ENCODE measurements around the gene ABCC3. TPM values are rescaled to one million over a fixed set of nuclear protein-coding genes. Genes with fewer than 3 reads are reported as not detected.
A peak's percentile ranks its signal among the peaks of the same experiment; 100 is the strongest.

The ABCC3 gene
- total RNA-seq, 4 donors from 2014 or later, result 19.6 to 93.7 (median 34.1) TPM

DNA sequence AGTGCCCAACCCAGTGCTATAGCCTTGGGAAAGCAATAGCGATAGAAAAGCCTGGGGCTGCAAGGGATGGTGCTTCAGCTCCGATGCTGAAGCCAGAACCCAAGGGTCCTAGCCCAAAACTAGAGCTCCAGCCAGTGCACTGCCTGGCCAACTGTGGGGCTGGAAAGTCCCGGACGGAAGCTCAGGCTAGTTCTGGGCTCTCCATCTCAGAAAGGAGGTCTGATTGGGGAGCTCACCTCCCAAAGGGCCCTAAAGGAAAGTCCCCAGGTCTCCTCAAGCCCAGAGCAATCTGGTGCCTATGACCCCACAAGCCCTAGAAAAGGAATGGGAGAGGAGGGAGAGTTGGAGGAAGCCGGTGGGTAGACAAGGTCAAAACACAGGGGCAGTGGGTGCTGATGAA, 2.0 kb upstream of the ABCC3 start:
- intact Hi-C loops (cut with DNase I), result loop anchor here (5.0 kb wide), 1 partner anchor 50 kb away; no protein-coding TSS in a partner anchor
- peaks cover 0 to 92% (median 0%) of the 10 kb centered on the region in 4 donors for H3K27me3 ChIP-seq
- DNase-seq, result no peak
- H3K9me3 ChIP-seq, result no peaks in the 10 kb centered on the region
- peaks cover 17 to 45% (median 18%) of the 10 kb centered on the region in 3 donors for H3K4me1 ChIP-seq
- H3K36me3 ChIP-seq, result no peaks in the 10 kb centered on the region
- H3K4me3 ChIP-seq, result no peak overlapping the region
- no peak overlapping the region for H3K27ac ChIP-seq
- TF ChIP-seq POLR2A (IDR thresholded peaks at IDR 0.05), result no peak
- TF ChIP-seq, protein P1, sequence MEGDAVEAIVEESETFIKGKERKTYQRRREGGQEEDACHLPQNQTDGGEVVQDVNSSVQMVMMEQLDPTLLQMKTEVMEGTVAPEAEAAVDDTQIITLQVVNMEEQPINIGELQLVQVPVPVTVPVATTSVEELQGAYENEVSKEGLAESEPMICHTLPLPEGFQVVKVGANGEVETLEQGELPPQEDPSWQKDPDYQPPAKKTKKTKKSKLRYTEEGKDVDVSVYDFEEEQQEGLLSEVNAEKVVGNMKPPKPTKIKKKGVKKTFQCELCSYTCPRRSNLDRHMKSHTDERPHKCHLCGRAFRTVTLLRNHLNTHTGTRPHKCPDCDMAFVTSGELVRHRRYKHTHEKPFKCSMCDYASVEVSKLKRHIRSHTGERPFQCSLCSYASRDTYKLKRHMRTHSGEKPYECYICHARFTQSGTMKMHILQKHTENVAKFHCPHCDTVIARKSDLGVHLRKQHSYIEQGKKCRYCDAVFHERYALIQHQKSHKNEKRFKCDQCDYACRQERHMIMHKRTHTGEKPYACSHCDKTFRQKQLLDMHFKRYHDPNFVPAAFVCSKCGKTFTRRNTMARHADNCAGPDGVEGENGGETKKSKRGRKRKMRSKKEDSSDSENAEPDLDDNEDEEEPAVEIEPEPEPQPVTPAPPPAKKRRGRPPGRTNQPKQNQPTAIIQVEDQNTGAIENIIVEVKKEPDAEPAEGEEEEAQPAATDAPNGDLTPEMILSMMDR (IDR thresholded peaks at IDR 0.05), result no peak
- WGBS, 2 donors, result 86 to 87% methylated on average over 5 of the region's 5 CpGs

DNA sequence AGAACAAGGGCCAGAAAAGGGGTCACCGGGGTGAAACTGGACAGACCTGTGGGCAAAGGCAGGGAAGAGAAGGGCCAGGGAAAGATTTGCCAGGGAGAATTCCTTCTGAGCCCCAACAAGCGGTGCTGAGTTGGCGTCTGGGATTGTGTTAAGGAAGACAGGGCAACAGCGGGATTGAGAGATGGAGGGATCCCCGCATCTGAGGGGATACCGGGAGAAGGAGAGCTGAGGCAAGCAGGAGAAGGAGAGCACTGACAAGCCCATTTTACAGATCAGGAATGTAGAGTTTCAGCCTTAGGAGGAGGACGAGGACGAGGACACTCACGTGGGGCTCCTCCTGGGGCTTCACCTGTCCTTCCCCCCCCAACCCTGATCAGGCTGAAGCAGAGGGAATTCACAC, 998 bp upstream of the ABCC3 start:
- H3K27me3 ChIP-seq, result peaks cover 0 to 91% (median 0%) of the 10 kb centered on the region in 4 donors
- intact Hi-C loops (cut with DNase I), result loop anchor here (5.0 kb wide), 1 partner anchor 49 kb away; no protein-coding TSS in a partner anchor
- H3K36me3 ChIP-seq, result no peaks in the 10 kb centered on the region
- 91 to 93% methylated on average over 8 to 9 of the region's 9 CpGs for WGBS, 2 donors
- DNase-seq, result no peak
- no peak overlapping the region for H3K27ac ChIP-seq
- H3K9me3 ChIP-seq, result no peaks in the 10 kb centered on the region
- peaks cover 21 to 56% (median 23%) of the 10 kb centered on the region in 3 donors for H3K4me1 ChIP-seq
- TF ChIP-seq, protein P1 (IDR thresholded peaks at IDR 0.05), result no peak
- TF ChIP-seq POLR2A (IDR thresholded peaks at IDR 0.05), result no peak
- H3K4me3 ChIP-seq, result no peak overlapping the region

DNA sequence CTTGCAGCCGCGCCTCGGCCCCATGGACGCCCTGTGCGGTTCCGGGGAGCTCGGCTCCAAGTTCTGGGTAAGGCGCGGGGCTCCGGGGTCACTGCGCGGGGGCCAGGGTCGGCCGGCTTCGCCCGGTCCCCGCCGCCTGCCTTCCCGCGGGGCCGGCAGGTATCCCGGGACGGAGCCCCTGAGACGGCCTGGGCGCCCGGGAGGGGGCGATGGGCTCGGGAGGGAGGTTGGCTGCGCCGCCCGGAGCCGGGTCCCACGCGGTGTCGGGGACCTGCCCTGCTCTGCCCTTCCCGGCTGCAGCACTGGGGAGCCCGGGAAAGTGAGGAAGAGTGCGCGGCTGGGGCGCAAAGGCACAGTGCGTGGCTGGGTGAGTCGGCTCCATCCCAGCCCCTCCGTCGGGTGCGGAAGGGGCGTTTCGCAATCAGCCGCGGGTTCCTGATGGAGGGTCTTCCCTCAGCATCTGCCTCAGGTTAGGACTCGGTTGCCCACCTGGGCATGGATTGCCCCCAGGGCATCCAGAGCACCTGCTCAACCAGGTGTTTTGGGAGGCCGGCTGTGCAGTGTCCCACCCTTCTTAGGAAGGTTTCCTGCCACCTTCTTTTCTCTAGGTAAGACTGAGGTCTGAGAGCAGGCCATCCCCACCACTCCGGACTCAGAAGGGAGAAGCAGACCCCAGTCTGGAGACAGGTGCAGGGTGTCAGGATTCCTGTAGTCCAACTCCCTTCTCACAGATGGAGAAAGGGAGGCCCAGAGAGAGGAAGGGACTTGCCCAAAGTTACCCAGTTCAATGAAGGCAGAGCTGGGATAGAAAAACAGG, 442 bp downstream of the ABCC3 start:
- DNase-seq, result no peak
- H3K36me3 ChIP-seq, result no peaks in the 10 kb centered on the region
- WGBS, 2 donors, result 5 to 60% methylated on average over 1 to 10 of the region's 52 CpGs
- no peaks in the 10 kb centered on the region for H3K9me3 ChIP-seq
- peak overlapping the region; percentile 35 to 84 (median 81) for H3K27ac ChIP-seq
- TF ChIP-seq, protein P1 (IDR thresholded peaks at IDR 0.05), result peak in 1 of 6 experiments; percentile 4
- no peak for TF ChIP-seq POLR2A (IDR thresholded peaks at IDR 0.05)
- H3K27me3 ChIP-seq, result peaks cover 0 to 77% (median 0%) of the 10 kb centered on the region in 4 donors
- H3K4me3 ChIP-seq, result peak overlapping the region; percentile 59 to 79 (median 77)
- intact Hi-C loops (cut with DNase I), result loop anchor here (5.0 kb wide), 1 partner anchor 47 kb away; no protein-coding TSS in a partner anchor
- peaks cover 36 to 70% (median 37%) of the 10 kb centered on the region in 3 donors for H3K4me1 ChIP-seq

DNA sequence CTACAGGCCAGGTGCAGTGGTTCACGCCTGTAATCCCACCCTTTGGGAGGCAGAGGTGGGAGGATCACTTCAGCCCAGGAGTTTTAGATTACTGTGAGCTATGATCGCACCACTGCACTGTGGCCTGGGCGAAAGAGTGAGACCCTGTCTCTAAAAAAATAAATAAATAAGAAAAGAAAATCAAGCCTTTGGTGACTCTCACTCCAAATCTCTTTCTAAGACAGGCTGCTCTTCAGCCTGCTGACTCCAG, 976 bp downstream of the ABCC3 start:
- no peak for DNase-seq
- no peaks in the 10 kb centered on the region for H3K9me3 ChIP-seq
- peaks cover 0 to 73% (median 0%) of the 10 kb centered on the region in 4 donors for H3K27me3 ChIP-seq
- H3K4me1 ChIP-seq, result peaks cover 41 to 71% (median 42%) of the 10 kb centered on the region in 3 donors
- no peak for TF ChIP-seq POLR2A (IDR thresholded peaks at IDR 0.05)
- TF ChIP-seq, protein P1 (IDR thresholded peaks at IDR 0.05), result no peak
- H3K27ac ChIP-seq, result peak overlapping the region in 3 of 4 donors; percentile 80 to 84 (median 82)
- intact Hi-C loops (cut with DNase I), result no loop called here
- peak overlapping the region; percentile 59 to 79 (median 77) for H3K4me3 ChIP-seq
- WGBS, 2 donors, result 39 to 41% methylated on average over 3 of the region's 3 CpGs
- no peaks in the 10 kb centered on the region for H3K36me3 ChIP-seq
